Endodermal cell (in vitro differentiated cells): ENCODE data around the gene DONSON. TPM values are rescaled to one million over a fixed set of nuclear protein-coding genes. Genes with fewer than 3 reads are reported as not detected.

ENCODE experiments used
- DNase-seq: peaks from one replicate; pipeline ENCODE4 v3.0.0-alpha.2; 2017
- H3K27ac ChIP-seq: 2 replicates; pipeline ENCODE4 v1.5.1; 2013; ENCODE audit warnings: mild to moderate bottlenecking, low read depth, low read length, moderate library complexity
- H3K27me3 ChIP-seq: 2 replicates; pipeline ENCODE4 v1.6.1; 2013; ENCODE audit warnings: mild to moderate bottlenecking, low read length, moderate library complexity; ENCODE audit not compliant: insufficient read depth, control insufficient read depth, poor library complexity, severe bottlenecking
- H3K36me3 ChIP-seq: 2 replicates; pipeline ENCODE4 v1.7.0; 2013; ENCODE audit warnings: mild to moderate bottlenecking, low read length, moderate library complexity; ENCODE audit not compliant: control insufficient read depth, insufficient read depth
- H3K4me1 ChIP-seq: one replicate; pipeline ENCODE4 v1.7.0; 2013; ENCODE audit warnings: low read length; ENCODE audit not compliant: control insufficient read depth, insufficient read depth
- H3K4me3 ChIP-seq: 2 replicates; pipeline ENCODE4 v1.5.1; 2013; ENCODE audit warnings: mild to moderate bottlenecking, low read length, moderate library complexity
- H3K9ac ChIP-seq: 2 replicates; pipeline ENCODE4 v1.6.1; 2013; ENCODE audit warnings: mild to moderate bottlenecking, low read length, moderate library complexity; ENCODE audit not compliant: poor library complexity, severe bottlenecking; ENCODE audit errors: extremely low read depth
- H3K9me3 ChIP-seq: 2 replicates; pipeline ENCODE4 v1.6.1; 2013; ENCODE audit warnings: mild to moderate bottlenecking, low read length, moderate library complexity; ENCODE audit not compliant: control insufficient read depth
- H3K27ac Mint-ChIP-seq: 2 replicates; pipeline ENCODE4 v1.8.0; 2020; ENCODE audit warnings: mixed read lengths
- H3K27me3 Mint-ChIP-seq: 2 replicates; pipeline ENCODE4 v1.8.0; 2021; ENCODE audit warnings: mild to moderate bottlenecking, mixed read lengths; ENCODE audit not compliant: insufficient read depth
- H3K36me3 Mint-ChIP-seq: 2 replicates; pipeline ENCODE4 v1.8.0; 2020; ENCODE audit warnings: low read depth, mixed read lengths
- H3K4me1 Mint-ChIP-seq: 2 replicates; pipeline ENCODE4 v1.8.0; 2020; ENCODE audit warnings: mixed read lengths
- H3K4me3 Mint-ChIP-seq: 2 replicates; pipeline ENCODE4 v1.8.0; 2020; ENCODE audit warnings: mild to moderate bottlenecking, moderate library complexity, mixed read lengths
- H3K9me3 Mint-ChIP-seq: 2 replicates; pipeline ENCODE4 v1.8.0; 2020; ENCODE audit warnings: mild to moderate bottlenecking, mixed read lengths
- WGBS, 2 experiments: methylation state at CpG; one replicate each; pipeline versions ENCODE4 v1.1.5 to v1.1.7; 2013; ENCODE audit warnings: missing lambda C conversion rate in 2 of 2, mixed read lengths in 1 of 2; ENCODE audit not compliant: insufficient coverage in 1 of 2, insufficient read length in 1 of 2; 5-methylcytosine and 5-hydroxymethylcytosine counted together
- total RNA-seq, 2 donors: library from RNA; stranded (reverse); fragmentation: NEBNext Ultra II Directional in 1 of 2; extraction: Animal tissue kit (Norgen Biotek cat#: 25700) in 1 of 2; gene quantifications; 2 replicates in 1 of 2; 3 replicates in 1 of 2; pipeline ENCODE4 v1.2.1, GENCODE V29; 2021
- TF ChIP-seq, protein P1 (sequence below): fragments of 200-600 bp; sonication (generic); conservative IDR thresholded peaks from 2 replicates; pipeline ENCODE4 v1.5.0; 2021; ENCODE audit warnings: antibody characterized with exemption, mild to moderate bottlenecking

DONSON gene
- total RNA-seq, 2 donors from 2014 or later: 26.2 to 41.9 TPM

DNA sequence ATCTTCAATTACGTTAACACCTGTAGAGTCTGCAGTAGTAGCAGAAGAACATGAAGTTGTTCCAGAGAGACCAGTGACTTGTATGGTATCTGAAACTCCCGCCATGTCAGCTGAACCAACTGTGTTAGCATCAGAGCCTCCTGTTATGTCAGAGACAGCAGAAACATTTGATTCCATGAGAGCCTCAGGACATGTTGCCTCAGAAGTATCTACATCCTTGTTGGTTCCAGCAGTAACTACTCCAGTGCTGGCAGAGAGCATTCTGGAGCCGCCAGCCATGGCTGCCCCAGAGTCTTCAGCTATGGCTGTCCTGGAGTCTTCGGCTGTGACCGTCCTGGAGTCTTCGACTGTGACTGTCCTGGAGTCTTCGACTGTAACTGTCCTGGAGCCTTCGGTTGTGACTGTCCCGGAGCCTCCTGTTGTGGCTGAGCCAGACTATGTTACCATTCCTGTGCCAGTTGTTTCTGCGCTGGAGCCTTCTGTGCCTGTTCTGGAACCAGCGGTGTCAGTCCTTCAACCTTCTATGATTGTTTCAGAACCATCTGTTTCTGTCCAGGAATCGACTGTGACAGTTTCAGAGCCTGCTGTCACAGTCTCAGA, 35.4 kb downstream of the DONSON start:
- Histone ChIP-seq H3K36me3 (peaks cover 96% of the 10 kb centered on the region), H3K9me3 (no peaks in the 10 kb centered on the region), H3K4me3 (no peak overlapping the region), H3K27ac (no peak overlapping the region), H3K4me1 (no peaks in the 10 kb centered on the region), H3K27me3 (no peaks in the 10 kb centered on the region), H3K9ac (no peak overlapping the region)
- H3K4me1 Mint-ChIP-seq: peaks cover 6% of the 10 kb centered on the region
- H3K27ac Mint-ChIP-seq: no peak overlapping the region
- H3K36me3 Mint-ChIP-seq: peaks cover 93% of the 10 kb centered on the region
- H3K9me3 Mint-ChIP-seq: no peaks in the 10 kb centered on the region
- H3K4me3 Mint-ChIP-seq: no peak overlapping the region
- TF ChIP-seq, protein P1, sequence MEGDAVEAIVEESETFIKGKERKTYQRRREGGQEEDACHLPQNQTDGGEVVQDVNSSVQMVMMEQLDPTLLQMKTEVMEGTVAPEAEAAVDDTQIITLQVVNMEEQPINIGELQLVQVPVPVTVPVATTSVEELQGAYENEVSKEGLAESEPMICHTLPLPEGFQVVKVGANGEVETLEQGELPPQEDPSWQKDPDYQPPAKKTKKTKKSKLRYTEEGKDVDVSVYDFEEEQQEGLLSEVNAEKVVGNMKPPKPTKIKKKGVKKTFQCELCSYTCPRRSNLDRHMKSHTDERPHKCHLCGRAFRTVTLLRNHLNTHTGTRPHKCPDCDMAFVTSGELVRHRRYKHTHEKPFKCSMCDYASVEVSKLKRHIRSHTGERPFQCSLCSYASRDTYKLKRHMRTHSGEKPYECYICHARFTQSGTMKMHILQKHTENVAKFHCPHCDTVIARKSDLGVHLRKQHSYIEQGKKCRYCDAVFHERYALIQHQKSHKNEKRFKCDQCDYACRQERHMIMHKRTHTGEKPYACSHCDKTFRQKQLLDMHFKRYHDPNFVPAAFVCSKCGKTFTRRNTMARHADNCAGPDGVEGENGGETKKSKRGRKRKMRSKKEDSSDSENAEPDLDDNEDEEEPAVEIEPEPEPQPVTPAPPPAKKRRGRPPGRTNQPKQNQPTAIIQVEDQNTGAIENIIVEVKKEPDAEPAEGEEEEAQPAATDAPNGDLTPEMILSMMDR: no peak
- 95 to 97% methylated on average over 12 of the region's 12 CpGs for WGBS, 2 experiments
- no peak for DNase-seq
- no peaks in the 10 kb centered on the region for H3K27me3 Mint-ChIP-seq

DNA sequence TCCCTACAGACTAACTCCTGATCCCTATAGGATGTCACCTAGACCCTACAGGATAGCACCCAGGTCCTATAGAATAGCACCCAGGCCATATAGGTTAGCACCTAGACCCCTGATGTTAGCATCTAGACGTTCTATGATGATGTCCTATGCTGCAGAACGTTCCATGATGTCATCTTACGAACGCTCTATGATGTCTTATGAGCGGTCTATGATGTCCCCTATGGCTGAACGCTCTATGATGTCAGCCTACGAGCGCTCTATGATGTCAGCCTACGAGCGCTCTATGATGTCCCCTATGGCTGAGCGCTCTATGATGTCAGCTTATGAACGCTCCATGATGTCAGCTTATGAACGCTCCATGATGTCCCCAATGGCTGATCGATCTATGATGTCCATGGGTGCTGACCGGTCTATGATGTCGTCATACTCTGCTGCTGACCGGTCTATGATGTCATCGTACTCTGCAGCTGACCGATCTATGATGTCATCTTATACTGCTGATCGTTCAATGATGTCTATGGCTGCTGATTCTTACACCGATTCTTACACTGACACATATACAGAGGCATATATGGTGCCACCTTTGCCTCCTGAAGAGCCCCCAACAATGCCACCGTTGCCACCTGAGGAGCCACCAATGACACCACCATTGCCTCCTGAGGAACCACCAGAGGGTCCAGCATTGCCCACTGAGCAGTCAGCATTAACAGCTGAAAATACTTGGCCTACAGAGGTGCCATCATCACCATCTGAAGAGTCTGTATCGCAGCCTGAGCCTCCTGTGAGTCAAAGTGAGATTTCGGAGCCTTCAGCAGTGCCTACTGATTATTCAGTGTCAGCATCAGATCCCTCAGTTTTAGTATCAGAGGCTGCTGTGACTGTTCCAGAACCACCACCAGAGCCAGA, 36.1 kb downstream of the DONSON start:
- WGBS, 2 experiments: 97 to 99% methylated on average over 24 of the region's 24 CpGs
- Mint-ChIP-seq H3K27me3 (no peaks in the 10 kb centered on the region), H3K4me3 (no peak overlapping the region), H3K4me1 (peaks cover 6% of the 10 kb centered on the region), H3K9me3 (no peaks in the 10 kb centered on the region), H3K36me3 (peaks cover 92% of the 10 kb centered on the region), H3K27ac (no peak overlapping the region)
- Histone ChIP-seq H3K9me3 (no peaks in the 10 kb centered on the region), H3K27me3 (no peaks in the 10 kb centered on the region), H3K4me1 (no peaks in the 10 kb centered on the region), H3K36me3 (peaks cover 94% of the 10 kb centered on the region), H3K27ac (no peak overlapping the region), H3K9ac (no peak overlapping the region), H3K4me3 (no peak overlapping the region)
- TF ChIP-seq, protein P1: no peak
- DNase-seq: no peak

DNA sequence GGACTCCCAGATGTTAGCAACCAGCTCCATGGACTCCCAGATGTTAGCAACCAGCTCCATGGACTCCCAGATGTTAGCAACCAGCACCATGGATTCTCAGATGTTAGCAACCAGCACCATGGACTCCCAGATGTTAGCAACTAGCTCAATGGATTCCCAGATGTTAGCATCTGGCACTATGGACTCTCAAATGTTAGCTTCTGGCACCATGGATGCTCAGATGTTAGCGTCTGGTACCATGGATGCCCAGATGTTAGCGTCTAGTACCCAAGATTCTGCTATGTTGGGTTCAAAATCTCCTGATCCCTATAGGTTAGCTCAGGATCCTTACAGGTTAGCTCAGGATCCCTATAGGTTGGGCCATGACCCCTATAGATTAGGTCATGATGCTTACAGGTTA, 36.8 kb downstream of the DONSON start:
- Mint-ChIP-seq H3K4me3 (no peak overlapping the region), H3K4me1 (peaks cover 6% of the 10 kb centered on the region), H3K36me3 (peaks cover 92% of the 10 kb centered on the region), H3K27me3 (no peaks in the 10 kb centered on the region), H3K9me3 (no peaks in the 10 kb centered on the region), H3K27ac (no peak overlapping the region)
- DNase-seq: no peak
- H3K9ac ChIP-seq: no peak overlapping the region
- TF ChIP-seq, protein P1: no peak
- H3K9me3 ChIP-seq: no peaks in the 10 kb centered on the region
- no peaks in the 10 kb centered on the region for H3K27me3 ChIP-seq
- H3K4me1 ChIP-seq: no peaks in the 10 kb centered on the region
- H3K36me3 ChIP-seq: peaks cover 94% of the 10 kb centered on the region
- WGBS, 2 experiments: 95 to 100% methylated on average over 2 of the region's 2 CpGs
- H3K4me3 ChIP-seq: no peak overlapping the region
- H3K27ac ChIP-seq: no peak overlapping the region
